PC-9 (cell line): ENCODE data around the gene ARMC9.

Experiments
- EZH2 ChIP-seq: fragments of 200-600 bp; sonication (generic); IDR thresholded peaks from 2 replicates; pipeline ENCODE4 v1.8.0; 2017; ENCODE audit warnings: antibody characterized with exemption, low read depth
- TF ChIP-seq, protein P1 (sequence below): fragments of 200-600 bp; sonication (generic); conservative IDR thresholded peaks from 2 replicates; pipeline ENCODE4 v1.6.1; 2017; ENCODE audit warnings: mixed run types, antibody characterized with exemption, mild to moderate bottlenecking, moderate library complexity

DNA sequence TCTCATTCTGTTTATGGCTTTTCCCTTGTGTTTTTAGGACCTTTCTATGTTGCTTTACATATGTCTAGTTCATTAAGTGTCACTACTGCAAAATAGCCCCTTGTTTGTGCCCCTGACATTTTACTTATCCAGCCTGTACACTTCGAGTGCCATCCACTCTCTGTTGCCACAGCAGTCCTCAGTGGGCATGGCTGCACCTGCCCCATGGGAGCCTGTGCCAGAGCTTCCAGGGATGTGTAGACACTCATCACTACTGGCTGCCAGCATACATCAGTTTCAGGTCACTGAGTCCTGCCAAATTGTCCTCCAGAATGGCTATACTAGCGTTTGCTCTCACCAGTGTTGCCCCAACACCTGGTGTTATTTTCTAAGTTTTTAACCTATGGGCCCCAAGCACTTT is 80.4 kb downstream of the ARMC9 start:
- TF ChIP-seq, protein P1, sequence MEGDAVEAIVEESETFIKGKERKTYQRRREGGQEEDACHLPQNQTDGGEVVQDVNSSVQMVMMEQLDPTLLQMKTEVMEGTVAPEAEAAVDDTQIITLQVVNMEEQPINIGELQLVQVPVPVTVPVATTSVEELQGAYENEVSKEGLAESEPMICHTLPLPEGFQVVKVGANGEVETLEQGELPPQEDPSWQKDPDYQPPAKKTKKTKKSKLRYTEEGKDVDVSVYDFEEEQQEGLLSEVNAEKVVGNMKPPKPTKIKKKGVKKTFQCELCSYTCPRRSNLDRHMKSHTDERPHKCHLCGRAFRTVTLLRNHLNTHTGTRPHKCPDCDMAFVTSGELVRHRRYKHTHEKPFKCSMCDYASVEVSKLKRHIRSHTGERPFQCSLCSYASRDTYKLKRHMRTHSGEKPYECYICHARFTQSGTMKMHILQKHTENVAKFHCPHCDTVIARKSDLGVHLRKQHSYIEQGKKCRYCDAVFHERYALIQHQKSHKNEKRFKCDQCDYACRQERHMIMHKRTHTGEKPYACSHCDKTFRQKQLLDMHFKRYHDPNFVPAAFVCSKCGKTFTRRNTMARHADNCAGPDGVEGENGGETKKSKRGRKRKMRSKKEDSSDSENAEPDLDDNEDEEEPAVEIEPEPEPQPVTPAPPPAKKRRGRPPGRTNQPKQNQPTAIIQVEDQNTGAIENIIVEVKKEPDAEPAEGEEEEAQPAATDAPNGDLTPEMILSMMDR = no peak
- no peak for TF ChIP-seq EZH2
